Measurements from ENCODE around the gene KATNAL2.
A peak's percentile ranks its signal among the peaks of the same experiment; 100 is the strongest.

KATNAL2 gene

GRCh38 chr18:47115205-47115604 is 197.8 kb downstream of the KATNAL2 start:
- no peak for DNase-seq (ENCODE audit: low spot score)

DNA sequence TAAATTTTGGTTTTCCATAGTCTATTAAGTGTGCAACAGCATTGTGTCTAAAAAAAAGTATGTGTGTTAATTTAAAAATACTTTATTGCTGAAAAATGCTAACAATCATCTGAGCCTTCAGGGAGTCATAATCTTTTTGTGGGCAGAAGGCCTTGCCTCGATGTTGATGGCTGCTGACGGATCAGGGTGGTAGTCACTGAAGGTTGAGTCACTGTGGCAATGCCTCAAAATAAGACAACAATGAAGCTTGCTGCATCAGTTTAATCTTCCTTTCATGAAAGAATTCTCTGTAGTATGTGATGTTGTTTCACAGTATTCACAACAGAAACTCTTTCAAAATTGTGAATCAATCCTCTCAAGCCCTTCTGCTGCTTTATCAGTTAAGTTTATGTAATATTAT is 201.6 kb downstream of the KATNAL2 start:
- DNase-seq (ENCODE audit: low spot score), result peak; percentile 6

- no peak for DNase-seq (ENCODE audit: low spot score)
Observed at GRCh38 chr18:47120428-47120827, 203.0 kb downstream of the KATNAL2 start.

- no peak for DNase-seq (ENCODE audit: low spot score)
Observed at GRCh38 chr18:47121146-47121545, 203.7 kb downstream of the KATNAL2 start.

GRCh38 chr18:47141289-47141688 is 223.9 kb downstream of the KATNAL2 start:
- DNase-seq (ENCODE audit: low spot score), result no peak

DNA sequence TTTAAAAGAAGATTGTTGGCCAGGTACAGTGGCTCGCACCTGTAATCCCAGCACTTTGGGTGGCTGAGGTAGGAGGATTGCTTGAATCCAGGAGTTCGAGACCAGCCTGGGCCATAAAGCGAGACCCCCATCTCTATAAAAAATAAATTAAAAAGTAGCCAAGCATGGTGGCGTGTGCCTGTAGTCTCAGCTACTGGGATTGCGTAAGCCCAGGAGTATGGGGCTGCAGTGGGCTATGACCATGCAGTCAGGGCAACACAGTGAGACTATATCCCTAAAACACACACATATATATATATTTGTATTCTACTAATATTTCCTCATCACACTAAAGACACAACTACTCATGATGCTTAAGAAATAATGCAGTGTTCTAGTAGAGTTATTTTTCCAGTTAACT is 225.8 kb downstream of the KATNAL2 start:
- no peak for DNase-seq (ENCODE audit: low spot score)

GRCh38 chr18:47143899-47144485 is 226.6 kb downstream of the KATNAL2 start:
- no peak for DNase-seq (ENCODE audit: low spot score)

- DNase-seq (ENCODE audit: low spot score), result no peak
Observed at GRCh38 chr18:47146206-47146605, 228.8 kb downstream of the KATNAL2 start.

DNA sequence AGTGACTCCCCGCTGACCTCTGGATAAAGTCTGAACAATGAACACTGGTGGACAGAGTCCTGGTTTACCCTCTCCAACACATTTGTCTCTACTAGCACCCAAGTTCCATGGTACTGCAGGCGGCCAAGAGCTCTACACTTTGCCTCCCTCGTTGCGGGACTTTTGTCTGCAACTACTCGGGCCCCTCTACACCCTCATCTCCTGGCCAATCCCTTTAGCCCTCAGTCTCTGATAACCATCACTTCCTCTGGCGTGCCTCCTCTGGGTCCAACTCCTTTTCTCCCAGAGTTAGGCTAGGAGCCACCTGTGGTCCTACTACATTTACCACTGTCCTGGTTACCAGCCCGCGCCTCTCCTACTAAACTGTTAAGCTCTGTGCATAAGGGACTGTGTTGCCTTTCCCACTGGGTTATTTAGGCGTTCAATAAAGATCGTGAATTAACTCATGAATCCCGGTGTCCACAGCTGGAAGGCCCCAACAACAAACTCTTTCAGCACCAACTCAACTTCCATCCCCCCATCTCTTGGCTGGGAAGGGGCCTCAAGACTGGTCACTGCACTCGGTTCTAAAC is 232.1 kb downstream of the KATNAL2 start:
- DNase-seq (ENCODE audit: low spot score), result peak; percentile 54

DNA sequence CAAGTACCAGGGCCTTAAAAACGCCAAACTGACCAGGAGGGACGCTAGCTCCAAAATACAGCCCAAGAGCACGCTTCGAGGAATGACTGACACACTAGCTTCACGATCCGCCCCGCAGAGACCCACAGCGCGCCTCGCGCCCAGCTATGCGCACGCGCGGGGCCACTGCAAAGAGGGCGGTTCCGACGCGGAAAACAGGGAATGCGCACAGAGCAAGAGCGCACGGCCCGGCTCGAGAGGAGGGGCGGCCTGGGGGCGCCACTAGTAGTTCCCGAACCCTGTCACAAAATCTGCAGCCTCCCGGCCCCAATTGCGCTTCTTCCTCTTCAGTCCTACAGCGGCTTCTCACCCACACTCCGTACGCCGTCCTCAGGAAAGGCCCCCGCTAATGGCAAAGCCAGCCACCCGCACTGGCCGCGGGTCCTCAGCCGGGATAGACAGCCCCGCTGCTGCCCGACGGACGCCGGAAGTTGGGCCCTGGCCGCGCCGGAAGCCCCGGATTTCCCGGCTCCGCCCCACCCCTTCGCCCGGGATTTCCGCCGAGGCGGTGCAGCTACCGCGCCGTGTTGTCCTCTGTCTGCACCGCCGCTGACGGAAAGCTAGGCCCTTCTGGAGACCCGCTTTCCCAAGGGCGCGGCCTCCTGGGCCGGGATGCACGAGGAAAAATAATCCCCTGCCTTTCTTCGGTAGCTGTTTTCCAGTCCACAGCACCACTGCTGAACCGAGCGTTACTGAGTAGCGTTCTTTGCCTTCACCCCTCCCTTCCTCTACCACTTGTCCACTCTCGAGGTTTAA is 232.8 kb downstream of the KATNAL2 start, which contains the start of gene HDHD2:
HDHD2 (minus strand) TSS at position 472 of the 795 bp plus-strand sequence. CDS start 14,061 bp downstream, outside the sequence.
- peak; percentile 69 for DNase-seq (ENCODE audit: low spot score)

- no peak for DNase-seq (ENCODE audit: low spot score)
Observed at GRCh38 chr18:47150824-47151366, 233.5 kb downstream of the KATNAL2 start.

GRCh38 chr18:47151439-47151838 is 234.0 kb downstream of the KATNAL2 start:
- DNase-seq (ENCODE audit: low spot score), result no peak

All from COLO829 (cell line).